DMS53 (cell line): ENCODE data around the gene NACA2.
A peak's percentile ranks its signal among the peaks of the same experiment; 100 is the strongest.
"Not testable (repeated sequence)": the region's sequence is repeated elsewhere in the genome, so short reads cannot be mapped to it uniquely, and the experiment has no call there.

Source experiments
- DNase-seq: peaks from one replicate; lab custom pipeline; 2025; lab: John Stamatoyannopoulos, UW

NACA2 gene

DNA sequence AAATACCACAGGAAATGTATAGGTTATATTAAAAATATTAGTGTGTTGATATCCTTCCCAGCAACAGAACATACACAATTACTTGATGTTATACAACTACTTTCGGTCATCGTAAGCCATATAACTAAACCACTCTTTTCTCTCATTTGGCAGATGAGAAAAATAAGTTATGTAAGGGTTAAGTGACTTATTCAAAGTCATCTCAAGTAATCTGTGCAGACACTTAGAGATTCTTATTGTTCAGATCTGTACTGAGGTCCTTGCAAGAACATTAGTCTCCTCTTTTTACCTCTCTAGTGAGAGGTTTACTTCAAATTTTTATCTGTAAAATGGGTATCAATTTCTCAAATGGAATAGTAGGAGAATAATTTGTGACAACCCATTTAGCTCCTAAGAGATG is 15.0 kb downstream of the NACA2 start:
- no peak for DNase-seq

DNA sequence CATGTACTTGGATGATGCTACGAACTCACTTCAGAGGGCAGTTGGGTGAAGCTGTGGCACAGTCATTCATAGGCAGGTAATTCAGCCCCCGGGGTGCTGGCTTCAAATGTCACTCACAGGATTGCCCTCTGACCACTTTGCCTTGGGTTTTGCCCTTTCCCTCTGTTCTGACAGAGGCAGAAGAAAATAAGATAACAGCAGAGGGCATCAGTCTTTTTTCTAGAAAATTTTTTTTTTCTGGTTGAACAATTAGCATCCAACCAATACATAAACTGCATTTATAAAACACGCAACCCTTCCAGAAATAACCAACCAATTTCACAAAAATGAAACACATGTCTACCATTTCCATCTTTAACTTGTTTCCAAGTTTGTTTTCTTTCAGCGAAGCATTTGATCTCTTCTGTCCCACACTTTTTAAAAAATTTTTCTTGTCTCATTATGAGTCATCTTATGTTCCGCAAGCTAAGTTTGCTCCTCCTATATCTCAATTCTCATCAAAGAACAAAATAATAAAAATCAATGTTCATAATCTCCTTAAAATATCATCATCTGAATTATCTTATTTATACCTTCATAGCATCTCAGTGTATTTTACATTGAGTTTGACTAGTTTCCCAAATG is 15.6 kb downstream of the NACA2 start:
- no peak for DNase-seq

DNA sequence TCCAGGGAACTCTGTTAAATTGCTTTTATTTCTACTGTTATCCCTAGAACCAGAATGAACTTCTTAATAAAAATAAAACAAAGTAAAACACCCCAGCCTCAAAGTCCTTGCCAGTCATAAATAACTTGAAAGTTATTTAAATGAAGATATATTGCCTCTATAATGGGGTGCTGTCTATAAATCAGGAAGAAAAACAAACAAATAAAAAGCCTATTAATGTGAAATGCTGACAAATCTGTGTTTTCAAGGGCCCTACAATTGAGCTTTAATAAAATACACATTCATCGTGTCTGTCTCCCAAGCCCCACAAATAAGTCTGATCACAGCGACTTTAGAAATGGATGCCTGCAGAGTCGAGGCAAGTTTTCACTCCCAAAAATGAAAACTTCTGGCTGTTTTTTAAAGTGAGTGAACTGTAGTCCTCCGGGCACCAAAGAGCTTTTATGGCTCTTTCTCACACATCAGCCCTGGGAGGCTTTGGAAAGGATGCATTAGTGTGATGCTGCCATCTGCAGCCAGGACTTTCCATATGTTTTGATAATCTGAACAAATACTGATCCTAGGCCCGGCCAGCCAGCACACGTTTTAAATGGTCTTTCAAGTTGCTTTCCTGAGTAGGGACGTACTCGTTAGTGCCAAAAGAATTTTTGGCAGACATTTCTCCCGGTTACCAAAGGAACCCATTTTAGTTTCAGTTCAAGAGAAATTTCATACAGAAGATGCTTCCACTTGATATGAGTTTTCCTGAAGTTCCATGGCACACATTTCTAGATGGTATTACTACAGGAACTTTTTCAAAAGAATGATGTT is 16.3 kb downstream of the NACA2 start:
- peak; percentile 72 for DNase-seq

GRCh38 chr17:61572547-61572946 is 18.5 kb downstream of the NACA2 start:
- DNase-seq, result not testable (repeated sequence)

GRCh38 chr17:61571624-61572023 is 19.4 kb downstream of the NACA2 start:
- no peak for DNase-seq

DNA sequence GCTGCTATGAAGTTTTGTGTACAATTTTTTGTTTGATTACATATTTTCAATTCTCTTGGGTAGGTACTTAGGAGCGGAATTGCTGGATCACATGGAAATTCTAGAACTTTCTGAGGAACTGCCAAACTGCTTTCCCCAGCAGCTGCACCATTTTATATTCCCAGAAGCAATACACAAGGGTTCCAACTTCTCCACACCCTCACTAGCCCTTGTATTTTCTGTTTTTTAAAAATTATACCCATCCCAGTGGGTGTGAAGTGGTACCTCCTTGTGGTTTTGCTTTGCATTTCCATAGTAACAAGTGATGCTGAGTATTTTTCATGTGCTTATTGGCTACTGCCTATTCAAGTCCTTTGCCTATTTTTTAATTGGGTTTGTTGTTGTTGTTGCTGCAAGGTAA is 20.9 kb downstream of the NACA2 start:
- peak; percentile 32 for DNase-seq

DNA sequence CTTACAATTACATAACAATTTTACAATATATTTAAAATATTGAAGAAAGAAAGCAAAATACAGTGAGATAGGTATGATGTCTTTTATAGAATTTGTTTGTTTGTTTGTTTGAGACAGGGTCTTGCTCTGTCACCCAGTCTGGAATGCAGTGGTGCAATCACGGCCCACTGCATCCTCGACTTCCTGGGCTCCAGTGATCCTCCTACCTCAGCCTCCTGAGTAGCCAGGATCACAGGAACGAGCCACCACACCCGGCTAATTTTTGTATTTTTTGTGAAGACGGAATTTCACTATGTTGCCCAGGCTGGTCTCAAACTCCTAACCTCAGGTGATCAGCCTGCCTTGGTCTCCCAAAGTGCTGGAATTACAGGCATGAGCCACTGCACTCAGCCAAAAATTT is 21.5 kb downstream of the NACA2 start:
- not testable (repeated sequence) for DNase-seq

- peak; percentile 92 for DNase-seq
These were observed 22.6 kb downstream of the NACA2 start for GRCh38 chr17:61568219-61569072.

DNA sequence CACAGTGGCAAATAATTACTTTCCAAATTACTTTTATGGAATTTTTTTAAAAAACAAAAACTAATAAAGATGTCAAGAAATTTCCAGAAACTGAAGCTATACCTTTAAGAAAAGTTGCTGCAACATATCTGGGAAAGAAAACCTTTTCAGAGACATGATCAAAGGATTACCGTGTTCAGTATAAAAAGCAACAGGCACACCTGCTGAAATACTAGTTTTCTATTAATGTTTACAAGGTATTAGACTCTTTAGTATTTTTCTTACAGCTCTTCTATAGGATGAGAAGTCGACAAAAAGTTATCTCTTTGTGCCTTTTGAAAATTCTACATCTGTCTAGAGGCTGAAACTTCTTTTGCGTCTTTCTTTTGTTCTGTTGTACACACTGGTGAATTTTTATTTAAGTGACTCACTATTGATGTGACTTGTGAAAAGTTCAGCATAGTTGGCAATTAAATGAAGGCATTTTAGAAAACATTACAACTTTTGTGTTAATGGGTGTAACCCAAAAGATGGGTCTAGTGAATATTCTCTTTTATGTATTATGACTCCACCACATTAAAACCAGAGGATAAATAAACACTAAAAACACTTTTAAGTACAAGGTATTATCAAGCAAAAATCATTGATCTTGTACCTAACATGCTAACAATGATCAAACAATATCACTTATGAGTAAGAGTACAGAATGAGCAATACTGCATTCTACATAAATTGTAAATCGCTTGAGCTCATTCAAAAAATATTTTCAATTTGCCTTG is 23.8 kb downstream of the NACA2 start:
- no peak for DNase-seq

- not testable (repeated sequence) for DNase-seq
These were observed 24.6 kb downstream of the NACA2 start for GRCh38 chr17:61566448-61566847.

GRCh38 chr17:61565850-61566249 is 25.2 kb downstream of the NACA2 start:
- not testable (repeated sequence) for DNase-seq

- DNase-seq, result no peak
These were observed 25.8 kb downstream of the NACA2 start for GRCh38 chr17:61565213-61565612.

DNA sequence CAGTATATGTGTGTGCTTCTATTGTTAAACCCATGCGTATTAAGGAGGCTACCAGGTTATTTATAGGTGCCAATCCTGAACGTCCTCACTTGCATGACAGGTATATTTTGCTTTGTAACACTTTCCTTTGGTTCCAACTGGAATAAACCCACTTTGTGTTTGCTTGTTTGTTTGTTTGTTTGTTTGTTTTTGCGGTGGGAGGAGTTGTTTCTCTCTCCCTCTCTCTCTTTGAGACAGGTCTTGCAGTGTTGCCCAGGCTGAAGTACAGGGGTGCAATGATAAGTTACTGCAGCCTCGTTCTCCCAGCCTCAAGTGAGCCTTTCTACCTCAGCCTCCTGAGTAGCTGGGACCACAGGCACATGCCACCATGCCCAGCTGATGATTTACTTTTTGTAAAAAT is 28.7 kb downstream of the NACA2 start:
- no peak for DNase-seq

DNA sequence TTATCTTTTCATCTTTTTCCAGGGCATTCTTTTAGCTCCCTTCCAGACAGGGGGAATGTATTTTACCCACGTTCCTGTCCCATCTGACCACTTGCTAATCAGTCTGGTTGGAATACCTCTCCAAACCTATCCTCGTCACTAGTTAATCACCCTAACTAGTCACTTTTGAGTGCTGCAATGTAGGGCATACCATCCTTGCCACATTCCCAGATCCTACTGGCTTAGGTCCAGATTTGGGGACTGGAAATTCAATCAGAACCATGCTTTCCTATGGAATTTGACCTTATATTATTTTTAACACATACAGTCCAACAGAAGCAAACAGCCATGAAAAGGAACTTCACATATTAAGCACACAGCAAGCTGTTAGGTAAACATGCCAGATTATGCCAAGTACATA is 29.7 kb downstream of the NACA2 start:
- DNase-seq, result peak; percentile 1

DNA sequence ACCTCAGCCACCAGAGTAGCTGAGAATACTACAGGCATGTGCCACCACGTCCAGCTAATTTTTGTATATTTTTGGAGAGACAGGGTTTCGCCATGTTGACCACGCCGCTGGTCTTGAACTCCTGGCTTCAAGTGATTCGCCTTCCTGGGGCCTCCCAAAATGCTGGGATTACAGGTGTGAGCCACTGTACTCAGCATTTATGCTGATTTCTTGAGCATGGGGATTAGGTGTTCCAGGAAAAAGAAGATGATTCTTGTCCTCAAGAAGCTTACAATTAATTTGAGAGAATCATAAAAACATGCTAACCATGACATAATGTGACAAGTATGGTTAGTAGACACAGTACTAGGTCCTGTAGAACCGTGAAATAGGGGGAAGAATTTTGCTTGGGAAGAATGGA is 30.9 kb downstream of the NACA2 start:
- no peak for DNase-seq

DNA sequence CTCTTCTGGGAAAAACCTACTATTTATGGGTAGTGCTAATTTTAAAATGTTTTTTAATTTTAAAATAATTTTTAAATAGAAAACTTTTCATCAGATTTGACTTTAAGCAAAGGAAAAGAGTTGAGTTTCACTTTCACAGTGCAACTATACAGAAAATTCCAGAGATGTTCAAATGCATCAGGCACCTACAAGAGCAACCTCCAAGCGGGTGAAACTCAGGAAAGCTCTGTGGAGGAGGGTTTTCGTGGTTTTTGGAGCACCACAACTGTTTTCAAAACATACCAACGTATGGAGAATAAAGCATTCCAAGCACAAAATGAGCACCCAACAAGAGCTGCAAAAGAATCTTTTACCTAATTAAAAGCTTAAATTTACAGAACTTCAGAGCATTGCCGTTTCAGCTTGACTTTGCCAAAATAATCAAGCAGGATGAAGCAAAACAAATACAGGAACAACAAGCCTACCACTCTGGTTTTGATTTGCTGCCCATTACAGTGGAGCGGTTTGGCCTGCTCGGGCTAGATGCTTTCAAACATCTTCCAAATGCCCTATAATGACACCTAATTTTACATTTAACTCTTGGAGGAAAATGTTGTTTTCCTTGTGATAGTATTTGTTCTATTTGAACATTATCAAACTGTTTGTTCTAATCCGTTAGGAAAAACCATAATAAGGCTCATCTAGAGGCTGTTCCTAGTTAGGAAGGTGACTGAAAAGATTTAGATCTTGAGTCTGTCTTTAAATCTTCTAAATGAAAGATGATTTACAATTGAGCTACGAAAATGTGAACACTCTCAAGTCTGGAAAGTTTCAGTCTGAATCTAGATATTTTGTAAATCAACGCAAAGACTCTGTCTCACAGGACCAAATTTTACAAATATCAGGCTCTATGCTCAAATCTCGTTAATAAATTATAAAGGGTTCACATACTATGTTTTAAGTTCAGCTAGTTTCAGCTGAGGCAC is 34.5 kb downstream of the NACA2 start:
- DNase-seq, result no peak

DNA sequence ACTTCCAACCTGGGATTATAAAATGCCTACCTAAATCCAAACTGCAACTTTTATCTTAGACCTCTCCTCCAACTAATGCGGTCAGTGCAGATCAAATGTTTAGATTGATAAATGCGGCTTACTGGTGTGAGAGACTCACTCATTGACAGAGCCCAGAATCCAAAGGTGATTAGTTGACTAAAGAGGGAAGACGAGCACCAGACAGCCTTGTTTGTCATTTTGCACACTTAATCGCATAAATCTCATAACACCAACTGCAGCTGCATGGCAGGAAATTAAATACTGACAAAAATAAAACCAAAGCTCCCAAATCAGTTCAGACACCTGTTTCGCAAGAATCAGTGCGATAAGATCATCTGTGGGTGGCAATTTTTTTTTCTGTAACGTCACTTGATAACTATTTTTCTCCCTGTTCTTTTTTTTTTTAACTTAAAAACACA is 35.9 kb downstream of the NACA2 start:
- no peak for DNase-seq

DNA sequence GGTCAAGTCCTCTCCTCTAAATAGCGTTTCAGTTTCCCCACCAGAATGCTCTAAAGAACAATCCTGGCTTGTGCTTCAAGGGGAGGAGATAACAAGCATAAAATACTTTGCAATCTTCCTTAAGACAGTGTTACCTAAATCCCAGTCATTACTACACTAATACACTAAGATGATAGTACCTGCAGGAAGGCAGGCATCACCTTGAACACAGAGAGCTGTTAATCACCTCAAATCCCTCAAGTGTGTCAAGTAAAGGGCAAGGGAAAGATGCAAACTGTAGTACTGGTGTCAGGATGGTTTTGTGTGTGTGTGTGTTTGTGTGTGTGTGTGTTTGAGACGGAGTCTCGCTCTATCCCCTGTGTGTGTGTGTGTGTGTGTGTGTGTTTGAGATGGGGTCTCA is 36.8 kb downstream of the NACA2 start:
- DNase-seq, result no peak

DNA sequence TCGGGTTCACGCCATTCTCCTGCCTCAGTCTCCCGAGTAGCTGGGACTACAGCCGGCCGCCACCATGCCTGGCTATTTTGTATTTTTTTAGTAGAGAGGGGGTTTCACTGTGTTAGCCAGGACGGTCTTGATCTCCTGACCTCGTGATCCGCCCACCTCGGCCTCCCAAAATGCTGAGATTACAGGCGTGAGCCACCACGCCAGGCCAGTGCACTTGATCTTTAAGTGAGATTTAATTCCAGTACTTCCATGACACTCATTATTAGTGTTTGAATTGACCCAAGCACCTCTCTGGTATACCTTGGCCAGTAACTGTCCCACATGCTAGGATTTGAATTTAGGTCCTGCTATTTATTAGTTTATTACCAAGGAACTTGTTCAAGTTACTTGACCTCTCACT is 38.5 kb downstream of the NACA2 start:
- DNase-seq, result not testable (repeated sequence)

- DNase-seq, result peak; percentile 70
These were observed 39.7 kb downstream of the NACA2 start for GRCh38 chr17:61551255-61551742.

GRCh38 chr17:61547113-61547512 is 43.9 kb downstream of the NACA2 start:
- no peak for DNase-seq
